Activated T-cell treated with anti-CD3 and anti-CD28 coated beads, Interleukin-2, amount 50 U/mL, for 1 hour (primary cell): Measurements from ENCODE around the gene TCP11.

Experiments
- DNase-seq: peaks from one replicate; pipeline ENCODE4 v3.0.0-alpha.2; 2020

The TCP11 gene

DNA sequence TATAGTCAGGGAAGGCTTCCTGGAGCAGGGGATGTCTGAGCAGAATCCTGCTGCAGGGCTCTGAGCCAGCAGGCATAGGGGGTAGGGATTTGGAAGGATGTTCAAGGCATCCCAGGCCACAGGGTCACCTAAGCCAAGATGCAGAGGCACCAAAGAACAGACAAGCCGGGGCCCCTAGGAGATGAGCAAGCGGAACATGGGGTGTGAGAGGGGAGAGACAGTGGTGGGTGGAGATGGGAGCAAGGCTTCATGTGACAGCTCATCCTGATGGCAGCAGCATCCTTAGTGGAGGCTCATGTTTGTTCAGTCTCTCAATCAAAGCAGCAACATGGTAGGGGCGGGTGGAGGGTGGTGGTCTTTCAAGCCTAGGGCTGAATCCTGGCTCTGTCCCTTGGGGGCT lies 29.8 kb upstream of the TCP11 start:
- no peak for DNase-seq

DNA sequence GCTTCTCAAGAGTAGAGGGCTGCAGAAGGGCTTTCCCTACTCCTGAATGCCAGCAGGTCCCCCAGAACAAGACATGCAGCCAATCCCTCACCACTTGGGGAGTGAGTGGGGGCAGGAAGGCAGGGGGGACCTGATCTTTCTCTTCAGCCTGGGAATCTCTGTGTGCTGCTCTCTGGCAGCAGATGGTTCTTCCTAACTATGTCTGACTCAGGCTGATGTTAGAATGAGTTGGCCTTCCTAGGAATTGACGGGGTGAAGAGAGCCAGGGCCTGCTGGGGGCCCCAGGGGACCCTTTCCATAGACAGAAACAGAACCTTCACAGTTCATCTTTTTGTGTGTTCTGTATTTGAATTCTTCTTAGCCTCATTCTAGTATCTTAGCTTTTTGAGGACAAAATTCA lies 29.0 kb upstream of the TCP11 start:
- DNase-seq: no peak

DNA sequence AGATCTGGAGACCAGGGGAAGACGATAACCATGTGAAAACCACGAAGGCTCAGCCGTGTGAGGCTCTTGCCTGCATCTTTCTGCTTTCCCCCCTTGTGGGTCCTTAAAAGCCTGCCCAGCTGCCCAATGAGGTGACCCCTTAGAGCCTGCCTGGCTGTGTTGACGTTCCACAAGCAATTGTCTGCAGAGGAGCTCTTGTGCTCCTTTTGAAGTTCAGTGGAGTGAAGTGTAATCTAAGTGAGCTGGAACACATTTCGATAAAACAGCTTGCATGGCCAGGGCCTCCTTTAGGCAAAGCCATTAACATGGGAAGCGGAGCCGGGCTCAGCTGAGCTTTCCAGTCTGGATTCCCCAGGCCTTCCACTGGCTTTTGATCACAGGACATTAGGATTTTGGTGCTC lies 27.3 kb upstream of the TCP11 start:
- DNase-seq: no peak

DNA sequence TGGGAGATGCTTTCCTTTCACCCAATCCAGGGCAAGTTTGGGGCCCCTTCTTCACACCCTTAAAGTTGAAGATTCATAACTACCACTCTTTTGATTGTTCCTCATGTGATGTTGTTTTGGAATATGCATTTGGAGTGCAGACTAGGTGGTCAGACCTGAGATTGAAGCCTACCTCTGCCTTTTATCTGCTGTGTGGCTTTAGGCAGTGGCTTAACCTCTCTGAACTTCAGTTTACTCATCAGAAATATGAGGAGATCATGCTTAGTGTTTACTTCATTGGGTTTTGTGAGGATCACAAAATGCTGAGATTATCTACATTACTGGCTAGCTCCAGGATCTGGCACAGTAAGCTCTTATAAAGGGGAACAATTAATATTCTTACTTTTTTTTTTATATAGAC lies 26.4 kb upstream of the TCP11 start:
- DNase-seq: no peak

DNA sequence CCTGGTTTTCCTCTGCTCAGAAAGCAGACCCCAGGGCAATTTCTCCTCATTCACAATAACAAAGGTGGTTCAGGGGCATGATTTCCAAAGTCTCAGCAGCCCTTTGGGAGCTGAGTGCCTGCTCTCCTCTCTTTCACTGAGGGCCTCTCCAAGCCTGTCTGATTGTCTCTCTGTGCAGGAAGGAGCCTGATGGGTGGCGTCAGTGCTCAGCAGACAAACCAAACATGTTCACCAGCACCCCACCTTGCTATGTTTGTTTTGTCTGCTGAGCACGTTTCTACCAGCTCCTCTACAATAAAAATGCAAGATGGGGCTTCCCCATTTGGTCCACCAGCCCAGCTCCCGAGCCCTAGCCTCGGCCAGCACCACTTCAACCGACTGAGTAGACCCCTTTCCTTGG lies 25.4 kb upstream of the TCP11 start:
- DNase-seq: no peak

DNA sequence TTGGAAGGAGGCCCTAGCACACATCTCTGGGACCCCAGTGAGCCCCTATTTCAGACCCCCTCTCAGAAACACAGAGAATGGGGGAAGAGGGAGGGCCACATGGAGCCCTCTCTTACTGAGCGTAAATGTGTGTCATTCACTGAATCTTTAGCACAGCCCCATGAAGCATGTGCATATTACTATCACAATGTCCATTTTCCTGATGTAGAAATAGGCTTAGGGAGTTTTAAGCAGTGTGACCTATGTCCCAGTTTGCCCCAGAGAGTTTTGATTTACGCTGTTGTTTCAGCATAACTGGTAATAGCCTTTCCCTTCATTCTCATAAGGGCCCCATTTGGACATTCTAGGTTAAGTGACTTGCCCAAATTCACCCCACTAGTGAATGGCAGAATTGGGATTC lies 25.0 kb upstream of the TCP11 start:
- DNase-seq: no peak

DNA sequence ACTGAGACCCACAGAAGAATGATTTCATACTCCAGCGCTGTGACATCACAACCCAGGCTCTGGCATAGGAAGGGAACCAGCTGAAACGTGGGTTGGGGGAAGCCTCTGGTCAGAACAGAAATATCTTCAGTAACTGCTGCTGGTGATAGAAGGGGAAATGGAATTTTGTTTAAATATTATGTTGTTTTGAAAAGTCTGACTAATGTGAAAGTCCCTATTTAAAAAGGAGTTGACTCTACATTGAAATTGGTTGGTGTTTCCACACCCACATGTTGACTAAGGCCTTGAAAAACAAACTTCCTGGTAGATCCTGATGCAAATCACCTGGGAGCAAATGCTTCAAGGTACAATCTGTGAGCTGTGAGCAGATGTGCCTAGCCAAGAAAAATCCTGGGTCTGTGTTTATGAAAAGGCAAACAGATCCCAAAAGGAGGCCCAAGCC lies 24.5 kb upstream of the TCP11 start:
- DNase-seq: no peak

DNA sequence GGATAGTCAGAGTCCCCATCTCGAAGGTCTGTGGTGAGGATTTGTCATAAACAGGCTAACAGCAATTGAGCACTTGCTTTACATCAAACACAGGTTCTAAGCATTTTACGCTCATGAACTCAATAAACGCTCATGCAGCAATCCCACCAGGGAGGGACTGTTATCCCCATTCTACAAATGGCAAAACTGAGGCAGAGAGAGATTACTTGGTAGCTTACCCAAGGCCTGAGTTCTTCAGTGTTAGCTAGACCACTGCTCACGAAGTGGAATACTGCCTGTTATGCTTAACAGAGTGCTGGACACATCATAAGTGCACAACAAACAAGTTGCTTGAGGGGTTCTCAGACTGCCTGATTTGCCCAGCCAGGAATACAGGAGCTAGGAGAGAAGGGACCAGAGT lies 23.7 kb upstream of the TCP11 start:
- no peak for DNase-seq

DNA sequence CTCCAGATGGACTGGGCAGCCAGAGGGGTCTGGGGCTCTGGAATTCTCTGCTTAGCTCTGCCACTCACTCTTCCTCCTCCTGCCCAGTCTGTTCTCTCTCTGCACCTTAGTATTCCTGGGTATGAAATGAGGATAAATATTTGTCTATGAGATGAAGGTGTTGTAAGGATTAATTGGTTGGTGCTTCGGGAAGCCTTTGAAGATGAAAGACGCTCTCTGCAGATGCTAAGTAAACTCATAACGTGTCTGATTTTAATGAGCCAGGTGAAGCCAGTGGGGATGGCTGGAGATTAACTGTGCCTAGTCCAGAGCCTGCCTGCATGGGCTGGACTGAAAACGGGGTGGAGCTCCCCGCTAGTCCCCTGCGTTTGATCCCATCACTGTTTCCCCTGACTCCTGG lies 23.1 kb upstream of the TCP11 start:
- DNase-seq: no peak

DNA sequence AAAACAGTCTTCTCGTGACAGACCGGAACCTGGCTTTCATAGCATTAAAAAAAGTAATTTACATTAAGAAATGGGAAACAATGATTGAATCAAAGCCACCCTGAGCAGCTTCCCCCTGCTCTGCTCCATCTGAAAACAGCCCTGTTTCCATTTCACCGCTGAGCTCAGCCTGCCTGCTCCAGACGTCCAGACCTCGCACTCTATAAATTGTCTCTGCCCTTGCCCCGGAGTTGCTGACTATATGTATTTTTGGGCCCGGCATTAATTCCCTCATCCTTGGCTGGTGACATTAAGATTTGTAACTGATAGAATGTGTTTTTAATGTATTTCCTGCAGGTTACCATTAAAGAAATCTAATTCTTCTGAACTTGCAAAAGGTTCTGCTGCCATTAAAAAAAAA lies 22.7 kb upstream of the TCP11 start:
- DNase-seq: no peak

DNA sequence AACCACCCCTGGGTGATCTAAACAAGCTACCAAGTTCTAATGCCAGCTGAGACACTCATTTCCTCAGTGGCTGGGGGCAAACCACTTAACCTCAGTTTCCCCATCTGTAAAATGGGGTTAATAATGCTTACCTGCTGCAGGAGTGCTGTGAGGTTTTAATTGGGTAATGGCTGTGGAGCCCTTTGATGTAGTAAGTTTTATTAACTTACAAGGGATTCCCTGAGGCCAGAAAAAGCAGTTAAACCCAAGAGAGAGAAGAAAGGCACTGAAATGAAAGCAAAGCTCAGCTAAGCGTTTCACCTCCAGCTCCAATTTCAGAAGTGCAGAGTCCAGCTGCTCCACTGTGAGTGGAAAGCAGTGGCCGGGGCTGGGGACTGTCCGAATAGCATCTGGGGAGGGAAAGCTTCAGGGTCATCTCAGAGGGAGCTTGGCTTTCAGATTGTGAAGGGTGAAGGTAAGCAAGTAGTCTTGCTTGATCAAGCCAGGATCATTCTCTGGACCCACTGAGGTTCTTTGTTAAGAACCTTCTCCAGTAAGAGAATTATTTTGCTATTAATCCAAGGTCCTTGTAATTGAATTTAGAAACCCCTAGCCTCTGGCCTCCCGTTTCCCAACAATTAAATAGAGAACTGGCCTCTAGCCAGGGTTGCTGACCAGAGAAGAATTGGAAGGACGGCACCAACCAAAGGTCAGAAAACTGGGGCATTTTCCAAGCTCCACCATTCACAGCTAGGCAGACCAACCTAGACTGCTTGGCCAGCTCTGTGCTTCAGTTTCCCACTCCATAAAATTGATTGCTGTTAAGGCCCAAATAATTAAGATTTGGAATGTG lies 20.9 kb upstream of the TCP11 start:
- DNase-seq: no peak

DNA sequence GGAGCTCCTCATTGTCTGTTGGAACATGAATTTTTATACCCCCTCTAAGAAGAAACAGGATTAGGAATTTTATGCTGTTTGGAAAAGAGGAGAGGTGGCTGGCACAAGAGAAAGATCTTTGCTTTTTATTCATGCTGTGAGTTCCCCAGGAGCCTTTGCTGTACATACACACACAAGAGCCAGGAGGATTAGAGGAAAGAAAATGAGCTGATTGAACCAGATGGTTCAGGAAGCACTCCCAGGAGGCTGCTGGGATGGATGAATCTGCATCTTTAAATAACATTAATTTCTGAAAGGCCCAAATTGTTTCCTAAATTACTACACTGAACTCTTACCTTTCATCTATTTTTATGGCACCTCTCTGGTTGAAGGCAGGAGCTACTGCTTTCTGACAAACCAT lies 20.1 kb upstream of the TCP11 start:
- no peak for DNase-seq

DNA sequence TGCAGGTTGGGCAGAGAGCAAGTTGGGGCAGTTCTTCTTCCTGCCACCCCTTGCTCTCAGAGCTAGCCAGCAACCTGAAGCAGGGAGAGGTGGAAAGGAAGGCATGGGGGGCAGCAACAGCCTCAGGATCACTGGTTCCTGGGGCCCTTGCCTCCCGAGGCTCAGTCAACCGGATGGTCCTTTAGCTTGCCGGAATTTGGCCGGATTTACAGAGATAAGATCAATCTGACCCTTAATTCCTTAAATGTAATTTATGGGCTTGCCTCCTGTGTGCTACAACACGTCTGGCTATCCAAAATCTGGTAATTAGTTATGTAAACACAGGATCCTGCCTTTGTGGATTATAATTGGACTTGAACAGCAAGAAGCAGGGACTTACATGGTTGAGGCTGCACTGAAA lies 19.5 kb upstream of the TCP11 start:
- no peak for DNase-seq

DNA sequence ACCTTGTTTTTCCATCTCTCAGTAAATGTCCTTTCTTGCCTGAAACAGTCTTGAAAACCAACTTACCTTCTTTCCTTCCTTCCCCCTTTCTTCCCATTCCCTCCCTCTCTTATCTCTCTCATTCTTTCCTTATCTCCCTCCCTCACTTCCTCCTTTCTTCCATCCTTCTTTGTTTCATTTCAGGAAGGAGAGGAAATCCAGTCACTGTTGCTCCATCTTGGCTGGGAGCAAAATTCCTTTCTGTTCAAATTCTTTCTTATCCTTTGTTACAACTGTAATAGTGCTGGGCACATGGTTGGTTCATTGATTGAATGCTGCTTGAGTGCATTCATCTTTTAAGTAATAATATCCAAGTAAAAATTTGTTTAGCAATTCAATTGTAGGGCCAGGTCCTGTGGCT lies 17.4 kb upstream of the TCP11 start:
- no peak for DNase-seq

DNA sequence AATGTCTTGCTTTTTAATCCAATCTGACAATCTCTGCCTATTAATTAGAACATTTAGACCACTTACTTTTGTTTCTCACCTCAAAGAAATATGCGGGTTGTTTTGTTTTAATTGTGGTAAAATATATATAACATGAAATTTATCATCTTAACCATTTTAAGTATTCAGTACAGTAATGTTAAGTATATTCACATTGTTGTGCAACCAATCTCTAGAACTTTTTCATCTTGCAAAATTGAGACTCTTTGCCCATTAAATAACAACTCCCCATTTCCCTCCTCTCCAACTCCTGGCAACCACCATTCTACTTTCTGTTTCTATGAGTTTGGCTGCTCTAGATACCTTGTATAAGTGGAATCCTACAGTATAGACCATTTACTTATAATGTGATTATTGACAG lies 13.8 kb upstream of the TCP11 start:
- DNase-seq: no peak

DNA sequence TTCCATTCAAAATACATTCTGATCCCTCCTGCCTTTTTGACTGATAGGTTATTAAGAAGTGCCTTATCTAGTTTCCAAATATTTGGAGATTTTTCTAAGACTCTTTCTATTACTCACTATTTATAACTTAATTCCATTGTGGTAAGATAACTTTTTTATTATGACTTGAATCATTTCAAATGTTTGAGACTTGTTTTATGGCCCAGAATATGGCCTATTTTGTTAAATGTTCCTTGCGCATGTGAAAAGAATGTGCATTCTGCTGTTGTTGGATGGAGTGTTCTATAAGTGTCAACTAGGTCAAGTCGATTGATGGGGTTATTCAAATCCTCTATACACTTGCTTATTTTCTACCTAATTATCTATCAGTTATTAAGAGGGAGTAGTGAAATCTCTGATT lies 13.1 kb upstream of the TCP11 start:
- no peak for DNase-seq

DNA sequence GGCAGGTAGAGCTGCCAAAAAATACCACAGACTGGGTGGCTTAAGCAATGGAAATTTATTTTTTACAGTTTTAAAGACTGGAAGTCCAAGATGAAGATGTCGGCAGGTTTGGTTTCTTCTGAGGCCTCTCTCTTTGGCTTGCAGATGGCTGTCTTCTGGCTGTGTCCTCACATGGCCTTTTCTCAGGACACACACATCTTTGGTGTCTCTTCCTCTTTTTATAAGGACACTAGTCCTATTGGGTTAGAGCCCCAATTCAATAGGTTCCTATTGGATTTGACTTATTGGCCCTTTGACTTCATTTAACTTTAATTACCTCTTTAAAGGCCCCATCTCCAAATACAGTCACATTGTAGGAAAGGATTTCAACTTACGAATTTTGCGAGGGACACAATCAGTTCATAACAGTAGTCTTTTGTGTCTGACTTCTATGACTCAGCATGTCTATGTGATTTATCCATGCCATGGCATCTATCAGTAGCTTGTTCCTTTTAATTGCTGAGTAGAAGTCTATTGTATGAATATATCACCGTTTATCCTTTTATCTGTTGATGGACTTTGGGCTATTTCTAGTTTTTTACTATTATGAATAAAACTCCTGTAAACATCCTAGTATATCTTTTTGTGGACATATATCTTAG lies 11.0 kb upstream of the TCP11 start:
- DNase-seq: no peak

DNA sequence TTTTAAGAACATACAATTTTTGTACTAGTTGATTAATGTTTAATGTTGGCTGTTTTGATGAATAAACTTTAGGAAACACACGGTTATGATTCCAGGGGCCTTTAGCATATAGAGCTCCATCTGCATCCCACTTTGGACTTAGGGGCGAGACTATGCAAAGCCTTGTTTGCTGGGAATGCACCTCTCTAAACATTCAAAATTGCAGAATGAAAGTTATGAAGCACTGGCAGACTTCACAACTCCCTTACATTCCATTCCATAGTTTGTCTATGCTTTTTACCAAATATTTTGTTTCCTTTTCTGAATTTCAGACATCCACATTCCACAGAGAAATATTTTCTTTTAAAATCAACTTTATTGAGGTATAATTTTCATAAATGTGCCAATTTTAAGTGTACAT lies 10.3 kb upstream of the TCP11 start:
- DNase-seq: no peak

DNA sequence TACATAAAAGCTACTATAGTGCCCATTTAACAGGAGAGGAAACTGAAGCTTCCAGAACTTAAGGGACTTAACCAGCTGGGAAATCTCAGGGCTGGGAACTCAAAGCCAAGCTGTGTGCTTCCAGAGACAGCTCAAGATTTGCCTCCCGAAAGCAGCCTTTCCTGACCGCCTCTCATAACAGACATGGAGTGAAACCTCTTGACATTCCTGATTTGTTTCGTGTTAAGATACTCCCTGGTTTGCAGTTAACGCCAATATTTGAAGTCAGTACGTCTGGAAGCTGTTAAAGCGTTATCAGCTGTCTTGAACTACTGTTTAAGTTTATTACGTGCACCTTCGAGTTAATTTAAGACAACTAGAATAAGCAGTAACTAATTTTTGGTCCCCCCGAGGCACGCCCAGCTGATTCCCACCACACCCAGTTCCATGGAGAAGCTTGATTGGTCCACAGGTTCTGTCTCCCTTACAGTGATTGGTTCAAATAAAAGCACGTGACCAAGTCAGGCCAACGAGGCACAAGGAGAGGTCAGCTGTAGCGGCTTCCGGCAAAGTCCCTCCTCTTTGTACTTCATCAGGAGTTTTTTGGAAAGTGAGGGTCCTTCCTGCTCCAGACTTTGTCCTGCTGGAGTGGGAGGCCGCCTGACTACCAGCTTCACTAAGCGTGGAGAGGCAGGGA lies 8.9 kb upstream of the TCP11 start:
- no peak for DNase-seq

DNA sequence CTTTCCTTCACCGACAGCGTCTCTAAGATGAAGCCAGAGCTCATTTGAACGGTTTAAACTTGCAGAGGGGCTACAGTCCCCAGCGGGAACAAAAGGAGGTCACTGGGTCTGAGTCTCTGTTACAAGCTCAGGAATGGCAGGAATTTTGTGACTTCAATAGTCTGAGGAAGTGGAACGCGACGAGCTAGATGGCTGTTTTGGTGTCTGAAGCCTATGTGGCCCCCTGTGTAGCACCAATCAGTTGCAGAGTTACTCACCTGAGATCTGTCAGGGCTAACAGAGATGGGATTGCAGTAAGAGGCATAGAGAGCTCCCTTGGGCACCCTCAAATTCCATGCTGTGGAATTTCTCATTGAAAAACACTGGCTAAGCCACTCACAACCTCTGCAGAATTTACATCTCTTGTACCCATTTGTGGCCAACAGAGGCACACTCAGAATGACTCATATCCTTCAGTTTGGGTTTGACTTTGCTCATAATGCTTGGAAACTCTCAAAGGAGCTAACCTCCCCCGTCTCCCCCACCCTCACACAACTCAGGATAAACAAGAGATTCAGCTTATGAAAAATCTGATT lies 7.1 kb upstream of the TCP11 start:
- DNase-seq: no peak

DNA sequence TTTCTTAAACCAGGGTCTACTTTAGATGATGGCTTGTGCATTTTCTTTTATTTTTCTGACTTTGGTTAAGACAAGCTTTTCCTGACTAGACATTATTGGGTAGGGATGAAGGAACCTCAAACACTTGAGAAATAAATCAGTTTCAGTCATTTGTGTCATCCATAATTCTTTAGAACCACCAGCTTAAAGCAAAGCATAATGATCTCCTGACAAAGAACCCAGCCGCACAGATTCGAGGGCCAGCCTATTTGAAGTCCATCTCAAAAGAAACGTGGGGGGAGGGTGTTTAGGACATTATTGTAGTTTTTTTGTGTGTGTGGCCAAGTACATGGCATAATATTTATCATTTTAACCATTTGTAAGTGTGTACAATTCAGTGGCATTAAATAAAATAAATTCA lies 6.3 kb upstream of the TCP11 start:
- no peak for DNase-seq

DNA sequence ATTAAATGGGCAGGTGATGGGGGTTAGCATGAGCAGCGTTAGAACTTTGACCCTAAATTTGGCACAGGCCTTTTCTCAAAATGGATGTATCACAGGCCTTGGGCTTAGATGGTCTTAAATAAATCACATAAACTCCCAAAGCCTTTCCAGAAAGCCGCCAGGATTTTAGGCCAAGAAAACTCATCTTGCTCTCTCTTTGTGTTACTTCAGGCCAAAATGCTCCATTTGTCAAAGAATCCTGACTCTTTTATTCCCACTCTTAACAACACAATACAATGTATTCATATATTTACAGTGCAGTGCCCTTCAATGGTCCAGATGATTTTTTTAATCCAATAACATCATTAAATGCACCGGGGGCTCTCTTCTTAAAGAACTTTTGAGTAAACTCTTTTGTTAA lies 5.9 kb upstream of the TCP11 start:
- no peak for DNase-seq

DNA sequence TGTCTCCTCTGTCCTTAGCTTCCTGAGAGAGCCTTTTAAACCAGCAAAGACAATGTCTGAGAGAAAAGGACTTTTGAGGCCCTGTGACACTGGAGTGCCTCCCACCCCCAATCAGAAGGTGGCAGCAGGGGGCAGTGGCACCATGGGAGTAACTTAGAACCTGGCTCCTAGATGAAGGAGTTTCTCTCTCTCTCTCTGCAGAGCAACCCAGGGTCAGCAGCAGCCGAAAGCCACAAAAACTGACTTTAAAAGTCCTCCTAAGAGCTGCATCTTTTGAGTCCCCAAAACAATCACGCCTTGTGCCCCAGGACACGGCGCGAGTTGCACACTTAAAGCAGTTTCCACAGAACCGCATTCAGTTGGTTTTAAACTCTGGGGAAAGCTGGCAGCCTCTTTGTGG lies 5.3 kb upstream of the TCP11 start:
- no peak for DNase-seq

DNA sequence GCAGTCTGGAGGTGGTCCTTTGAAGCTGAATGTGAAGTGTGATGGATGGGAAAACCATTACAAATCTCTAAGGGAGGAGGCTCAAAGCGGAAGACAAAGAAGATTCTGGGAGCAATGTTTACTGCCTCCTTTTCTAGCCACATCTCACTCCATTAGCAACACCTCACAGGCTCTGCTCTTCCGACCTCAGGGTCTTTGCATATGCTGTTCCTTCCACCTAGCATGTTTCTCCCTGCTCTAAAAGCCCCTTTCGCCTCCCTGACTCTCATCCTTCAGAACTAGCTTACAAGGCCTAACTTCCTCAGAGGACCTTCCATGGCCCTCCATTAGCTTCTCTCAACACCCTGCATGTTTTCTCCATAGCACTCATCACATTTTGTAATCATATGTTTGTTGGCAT lies 4.6 kb upstream of the TCP11 start:
- DNase-seq: no peak
